ENCODE data around the gene WDFY3.

GRCh38 chr4:84962102-84962501 lies 4.4 kb downstream of the WDFY3 start:
- TF ChIP-seq RFX5 (IDR thresholded peaks at IDR 0.05; ENCODE audit: low read length), result no peak
- no peak for TF ChIP-seq TEAD4 (IDR thresholded peaks at IDR 0.05; ENCODE audit: borderline replicate concordance, insufficient read depth)

Data from SK-N-SH (cell line).